ENCODE measurements around the gene TINAG.

The TINAG gene, protein sequence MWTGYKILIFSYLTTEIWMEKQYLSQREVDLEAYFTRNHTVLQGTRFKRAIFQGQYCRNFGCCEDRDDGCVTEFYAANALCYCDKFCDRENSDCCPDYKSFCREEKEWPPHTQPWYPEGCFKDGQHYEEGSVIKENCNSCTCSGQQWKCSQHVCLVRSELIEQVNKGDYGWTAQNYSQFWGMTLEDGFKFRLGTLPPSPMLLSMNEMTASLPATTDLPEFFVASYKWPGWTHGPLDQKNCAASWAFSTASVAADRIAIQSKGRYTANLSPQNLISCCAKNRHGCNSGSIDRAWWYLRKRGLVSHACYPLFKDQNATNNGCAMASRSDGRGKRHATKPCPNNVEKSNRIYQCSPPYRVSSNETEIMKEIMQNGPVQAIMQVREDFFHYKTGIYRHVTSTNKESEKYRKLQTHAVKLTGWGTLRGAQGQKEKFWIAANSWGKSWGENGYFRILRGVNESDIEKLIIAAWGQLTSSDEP

GRCh38 chr6:54308289-54308985 lies at the start of gene TINAG:
Gene TINAG, plus strand, starts transcription at chr6:54308441. Its CDS starts 110 bp downstream, at chr6:54308551.
- no peak for DNase-seq (ENCODE audit: low spot score)

DNA sequence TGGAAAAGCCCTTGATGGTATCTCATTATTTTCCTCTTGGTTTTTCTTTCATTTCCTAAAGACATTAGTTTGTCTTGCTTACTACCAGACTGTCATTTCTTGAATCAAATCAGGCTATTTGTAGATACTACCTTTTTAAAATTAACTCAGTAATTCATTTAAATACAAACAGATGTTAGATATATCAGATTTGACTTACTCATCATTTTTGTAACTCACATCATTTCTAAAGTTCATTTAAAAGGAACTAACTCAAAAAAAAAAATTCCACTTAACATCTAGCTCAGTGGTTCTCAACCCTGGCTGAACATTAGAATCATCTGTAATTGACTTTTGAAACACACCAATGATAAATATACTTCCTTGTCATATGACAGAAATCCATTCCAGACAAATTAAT lies 48.2 kb upstream of the TINAG start:
- no peak for DNase-seq (ENCODE audit: low spot score)

GRCh38 chr6:54262499-54262898 lies 45.7 kb upstream of the TINAG start:
- no peak for DNase-seq (ENCODE audit: low spot score)

DNA sequence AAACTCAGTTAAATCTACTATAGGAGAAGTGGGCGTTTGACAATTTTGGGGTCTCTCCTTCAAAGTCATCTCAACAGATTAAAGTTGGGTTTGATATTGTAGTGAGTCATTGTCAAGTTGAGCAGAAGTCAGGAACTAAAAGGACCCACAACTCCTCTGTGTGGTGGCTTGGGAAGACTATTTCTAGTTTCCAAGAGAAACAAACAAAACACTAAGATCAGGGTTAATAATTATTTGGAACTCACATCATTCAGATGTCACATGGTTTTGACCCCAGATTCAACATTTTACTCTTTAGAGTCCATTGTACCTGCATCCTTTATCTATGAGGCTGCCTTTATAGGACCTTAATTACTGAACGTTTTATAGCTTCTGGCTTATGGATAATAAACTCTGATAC lies 45.3 kb upstream of the TINAG start:
- no peak for DNase-seq (ENCODE audit: low spot score)

DNA sequence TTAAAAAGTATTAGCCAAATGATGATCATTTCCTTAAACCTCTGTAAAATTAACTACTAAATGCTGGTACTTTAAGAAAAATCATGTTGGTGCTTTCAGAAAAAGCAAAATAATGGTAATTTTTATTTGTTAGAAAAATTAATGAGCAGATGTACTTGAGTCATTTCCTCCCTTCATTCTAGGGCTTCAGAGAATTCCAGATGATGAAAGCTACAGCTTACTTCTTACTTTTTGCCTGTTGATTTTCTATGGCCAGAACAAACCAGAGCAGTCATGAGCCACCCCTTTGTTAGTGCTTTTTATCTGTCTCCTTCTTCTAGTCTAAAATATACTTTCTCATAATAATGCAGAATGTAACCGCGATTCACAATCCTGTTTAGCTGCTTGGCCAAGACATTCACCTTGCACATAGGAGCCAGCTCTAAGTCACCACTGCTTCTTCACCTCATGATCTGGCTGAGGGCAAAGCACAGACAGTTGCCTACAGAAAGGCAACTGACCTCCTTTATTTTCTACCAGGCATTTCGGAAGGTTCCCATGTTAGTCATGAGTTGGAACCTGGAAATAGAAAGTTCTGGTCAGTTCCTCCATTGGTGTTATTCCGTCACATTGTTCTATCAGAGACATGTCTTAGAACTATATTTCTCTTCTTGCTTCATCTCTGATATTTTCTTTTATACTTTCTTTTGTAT lies 43.5 kb upstream of the TINAG start:
- DNase-seq (ENCODE audit: low spot score), result no peak

DNA sequence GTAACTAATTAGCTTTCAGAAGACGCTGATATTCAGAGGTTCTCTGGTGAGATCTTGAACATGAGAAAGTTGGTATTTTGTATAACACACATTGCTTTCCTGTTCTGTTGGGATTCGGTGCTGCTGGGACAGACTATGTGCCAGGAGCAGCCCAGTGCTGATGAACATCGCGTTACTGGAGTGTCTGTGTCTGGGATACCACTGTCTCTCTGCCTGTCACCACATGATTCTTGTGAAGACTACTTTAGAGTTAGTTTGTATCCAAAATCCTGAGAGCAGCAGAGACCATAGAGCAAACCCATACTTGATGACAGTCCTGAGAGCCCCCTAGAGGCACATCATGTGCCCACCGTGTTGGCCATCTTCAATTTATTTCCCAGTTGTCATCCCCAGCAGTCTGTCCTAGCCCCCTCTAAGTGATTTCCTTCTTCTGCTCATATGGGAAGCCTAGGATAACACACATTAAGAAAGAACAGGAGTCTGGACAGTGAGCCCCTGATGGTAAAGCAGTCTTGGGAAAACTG lies 41.8 kb upstream of the TINAG start:
- no peak for DNase-seq (ENCODE audit: low spot score)

DNA sequence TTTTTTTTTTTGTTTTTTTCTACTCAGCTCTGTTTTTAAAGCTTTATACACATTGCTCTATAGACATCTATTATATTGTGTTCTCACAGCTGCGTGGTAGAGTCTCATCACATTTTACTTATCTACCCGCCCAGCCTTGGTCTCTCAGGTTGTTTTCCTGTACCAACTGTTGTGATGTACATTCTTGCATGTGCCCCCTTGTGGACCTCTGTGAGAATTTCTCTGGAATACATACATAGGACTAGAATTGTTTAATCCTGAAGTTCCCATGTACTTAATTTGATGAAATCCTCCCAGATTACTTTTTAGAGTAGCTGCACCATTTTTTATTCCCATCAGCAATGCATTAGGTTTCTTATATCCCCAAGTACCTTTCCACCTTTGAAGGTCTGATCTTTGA lies 40.4 kb upstream of the TINAG start:
- no peak for DNase-seq (ENCODE audit: low spot score)

GRCh38 chr6:54273214-54273820 lies 34.9 kb upstream of the TINAG start:
- no peak for DNase-seq (ENCODE audit: low spot score)

DNA sequence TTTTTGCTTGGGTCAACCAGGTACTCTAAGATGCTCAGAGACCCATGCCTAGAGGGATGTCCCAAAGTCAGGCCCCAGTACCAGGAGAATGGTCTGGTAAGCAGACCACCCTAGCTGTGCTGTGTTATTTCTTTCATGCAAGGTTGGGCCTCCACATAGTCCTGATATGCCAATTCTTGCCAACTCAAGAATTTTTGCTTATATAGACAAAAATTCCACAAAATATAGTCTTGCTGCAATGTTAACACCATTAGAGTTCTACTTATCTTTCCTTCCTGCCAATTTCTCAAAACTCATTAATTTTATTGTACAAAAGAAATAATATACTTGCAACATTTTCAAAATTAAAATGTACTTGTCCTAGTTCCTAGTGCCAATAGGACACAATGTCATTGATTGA lies 33.9 kb upstream of the TINAG start:
- DNase-seq (ENCODE audit: low spot score), result no peak

DNA sequence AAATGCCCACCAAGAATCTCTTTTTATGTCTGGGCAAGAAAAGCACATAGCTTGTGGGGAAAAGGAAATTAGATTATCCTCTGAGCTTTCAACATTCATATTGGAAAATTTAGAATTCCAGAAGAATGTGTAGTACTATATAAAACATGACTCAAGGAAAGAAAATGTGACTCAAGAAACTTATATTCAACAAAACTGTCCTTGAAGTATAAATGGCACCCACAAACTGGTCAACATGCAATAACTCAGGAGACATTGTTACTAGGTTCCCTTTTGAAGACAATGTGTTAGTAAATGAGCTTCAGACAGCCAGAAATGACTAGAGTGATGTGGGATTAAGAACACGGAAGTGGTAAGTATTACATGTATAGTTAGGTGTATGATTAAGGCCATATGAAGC lies 26.1 kb upstream of the TINAG start:
- no peak for DNase-seq (ENCODE audit: low spot score)

DNA sequence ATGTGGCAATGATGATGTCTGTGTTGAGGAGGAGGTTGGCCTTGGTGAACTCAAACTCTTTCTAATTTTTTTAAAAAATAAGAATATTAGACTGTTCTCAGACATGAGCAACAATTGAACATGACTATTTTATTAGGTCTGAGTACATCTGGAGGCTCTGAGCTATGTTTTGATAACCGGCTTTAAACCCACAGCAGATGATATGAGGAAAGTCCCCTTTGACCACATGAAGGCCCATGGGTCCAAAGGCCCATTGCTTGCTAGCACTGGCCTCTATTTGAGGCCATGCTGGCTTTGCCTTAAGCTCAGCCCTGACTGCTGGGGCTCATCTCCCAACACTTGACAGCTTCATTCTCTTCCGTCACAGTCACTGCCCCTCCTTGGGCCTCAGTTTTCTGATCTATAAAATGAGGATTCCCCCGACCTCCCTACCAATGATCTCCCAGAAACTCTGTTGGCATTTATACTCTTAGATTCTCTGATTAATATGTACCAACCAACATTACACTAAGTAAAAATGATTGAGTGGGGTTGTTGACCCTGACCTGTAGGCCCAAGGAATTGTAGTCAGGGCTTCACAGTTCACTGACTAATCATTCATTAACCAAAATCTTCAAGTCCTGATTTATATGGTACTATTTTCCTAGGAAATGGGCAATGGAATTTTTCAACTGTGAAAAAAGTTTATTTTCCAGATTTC lies 23.9 kb upstream of the TINAG start:
- DNase-seq (ENCODE audit: low spot score), result no peak

DNA sequence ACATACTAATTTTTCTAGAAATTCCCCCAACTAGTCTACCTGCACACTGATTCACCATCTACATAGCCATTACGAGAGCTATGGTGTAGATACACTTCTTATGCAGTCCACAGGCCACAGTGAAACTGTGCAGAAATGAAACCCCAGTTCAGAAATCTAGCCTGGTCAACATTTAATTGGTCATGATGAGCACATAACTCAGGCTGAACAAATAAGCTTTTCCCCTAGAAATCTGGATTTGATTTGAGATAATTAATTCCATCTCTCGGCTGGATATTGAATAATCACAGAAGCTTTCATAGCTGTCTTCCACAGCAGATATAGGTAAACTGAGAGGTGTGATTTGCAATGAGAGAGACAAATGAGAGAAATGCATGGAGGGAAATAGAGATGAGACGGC lies 22.6 kb upstream of the TINAG start:
- no peak for DNase-seq (ENCODE audit: low spot score)

- DNase-seq (ENCODE audit: low spot score), result no peak
These were observed 22.1 kb upstream of the TINAG start for GRCh38 chr6:54286141-54286540.

DNA sequence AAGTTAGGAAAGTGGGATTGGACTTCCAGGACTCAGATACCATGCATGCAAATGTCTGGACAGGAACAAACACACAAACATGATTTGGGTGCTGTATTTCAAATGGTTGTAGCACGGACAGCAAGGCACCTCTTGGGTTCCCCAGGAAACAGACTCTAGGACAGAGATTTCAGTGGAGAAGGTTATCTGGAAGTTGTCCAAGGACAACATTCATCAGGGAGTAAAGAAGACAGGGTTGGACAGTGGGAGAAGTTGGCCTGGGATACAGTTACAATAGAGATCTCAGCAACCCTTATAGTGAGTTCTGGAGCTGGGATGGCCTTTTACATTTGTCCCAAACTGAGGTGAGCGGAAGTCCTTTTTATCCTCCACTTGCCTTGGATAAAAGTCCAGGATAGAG lies 19.8 kb upstream of the TINAG start:
- no peak for DNase-seq (ENCODE audit: low spot score)

DNA sequence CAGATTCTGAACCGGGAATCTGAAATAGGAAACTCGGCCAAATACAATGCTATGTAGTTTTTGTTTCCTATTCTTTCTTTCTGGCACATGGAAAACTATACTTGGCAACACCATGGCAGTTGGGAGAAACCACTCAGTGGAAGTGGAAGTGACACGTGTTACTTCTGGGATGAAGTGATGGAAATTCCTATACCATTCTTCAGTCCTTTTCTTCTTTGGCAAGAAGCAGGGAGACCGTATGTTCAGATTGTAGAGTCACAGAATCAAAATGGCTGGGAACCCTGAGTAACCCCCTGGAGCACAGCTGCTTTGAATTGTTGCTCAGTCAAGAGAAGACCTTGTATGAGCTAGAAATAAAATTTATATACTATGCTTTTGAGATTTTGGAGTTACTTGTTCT lies 18.8 kb upstream of the TINAG start:
- no peak for DNase-seq (ENCODE audit: low spot score)

GRCh38 chr6:54291146-54291545 lies 17.1 kb upstream of the TINAG start:
- DNase-seq (ENCODE audit: low spot score), result no peak

GRCh38 chr6:54291738-54292137 lies 16.5 kb upstream of the TINAG start:
- no peak for DNase-seq (ENCODE audit: low spot score)

GRCh38 chr6:54294965-54295532 lies 13.2 kb upstream of the TINAG start:
- DNase-seq (ENCODE audit: low spot score), result no peak

GRCh38 chr6:54299542-54300269 lies 8.5 kb upstream of the TINAG start:
- DNase-seq (ENCODE audit: low spot score), result no peak

- no peak for DNase-seq (ENCODE audit: low spot score)
These were observed 6.5 kb upstream of the TINAG start for GRCh38 chr6:54301770-54302169.
